Activated T-cell treated with anti-CD3 and anti-CD28 coated beads for 48 hours (primary cell): Measurements from ENCODE around the gene RPS6KA1.
A peak's percentile ranks its signal among the peaks of the same experiment; 100 is the strongest.

Experiments used
- DNase-seq: peaks from one replicate; pipeline ENCODE4 v3.0.0-alpha.2; 2020; ENCODE audit warnings: low read depth

The RPS6KA1 gene

DNA sequence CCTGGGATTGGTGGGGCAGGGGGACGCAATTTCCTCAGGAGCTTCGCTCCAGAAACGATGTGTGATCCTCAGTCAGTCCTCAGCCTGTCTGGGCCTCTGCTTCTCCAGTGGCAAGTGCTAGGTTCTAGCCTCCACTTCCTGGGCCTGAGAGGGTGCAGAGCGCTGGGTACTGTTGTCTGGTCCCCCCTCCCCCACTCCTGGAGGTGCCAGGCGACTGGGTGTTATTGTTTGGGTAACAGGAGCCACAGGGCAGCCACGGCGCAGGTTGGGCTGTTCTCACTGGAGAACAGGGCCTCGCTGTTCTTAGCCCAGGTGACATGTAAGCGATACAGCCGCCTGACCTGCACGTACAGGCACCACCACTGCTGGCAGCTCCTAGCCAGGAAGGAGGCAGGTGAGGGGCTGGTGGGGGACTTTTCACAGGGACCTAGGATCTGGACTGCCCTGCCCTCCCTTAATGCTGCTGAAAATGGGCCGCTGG is 2.1 kb downstream of the RPS6KA1 start:
- DNase-seq: no peak

DNA sequence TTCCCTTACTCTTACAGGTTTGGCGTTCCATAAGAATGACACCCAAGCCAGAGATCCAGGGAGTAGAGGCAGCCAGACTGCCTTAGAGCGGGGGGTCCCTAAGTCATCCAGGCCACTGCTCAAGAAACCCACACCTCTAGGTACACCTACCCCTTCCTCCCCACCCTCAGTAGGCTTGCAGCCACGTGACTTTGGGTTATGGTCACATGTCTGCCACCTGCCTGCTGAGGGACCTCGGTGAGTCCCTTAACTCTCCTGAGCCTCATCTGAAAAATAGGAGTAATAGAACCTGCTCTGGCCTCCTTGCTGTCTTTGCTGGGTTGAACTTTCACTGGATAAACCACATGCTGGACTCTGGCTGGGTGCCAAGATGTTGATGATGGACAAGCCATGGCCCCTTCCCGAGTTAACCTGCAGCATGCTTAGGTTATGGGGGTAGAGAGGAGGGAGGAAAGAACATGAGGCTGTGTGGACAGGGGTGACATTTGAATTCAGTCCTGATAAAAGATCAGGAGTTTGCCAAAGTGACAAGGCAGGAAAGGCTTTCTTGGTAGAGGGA is 4.5 kb downstream of the RPS6KA1 start:
- no peak for DNase-seq

DNA sequence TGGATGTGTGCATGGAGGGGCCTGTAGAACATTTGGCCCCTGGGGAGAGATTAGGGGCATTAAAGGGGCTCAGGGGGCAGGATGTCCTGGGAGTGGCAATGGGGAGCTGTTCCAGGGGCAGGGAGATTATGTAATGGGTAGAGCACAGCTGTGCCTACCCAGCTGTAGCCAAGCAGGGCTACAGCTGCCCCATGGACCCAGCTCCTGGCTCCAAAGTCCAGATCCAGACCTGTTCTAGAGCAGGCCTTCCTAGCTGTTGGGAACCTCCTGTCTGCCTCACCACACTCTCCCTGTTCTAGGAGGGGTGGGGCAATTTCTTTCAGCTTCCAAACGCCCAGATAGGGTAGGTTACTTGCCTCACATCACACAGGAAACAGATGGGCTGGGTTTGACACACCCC is 5.6 kb downstream of the RPS6KA1 start:
- no peak for DNase-seq

DNA sequence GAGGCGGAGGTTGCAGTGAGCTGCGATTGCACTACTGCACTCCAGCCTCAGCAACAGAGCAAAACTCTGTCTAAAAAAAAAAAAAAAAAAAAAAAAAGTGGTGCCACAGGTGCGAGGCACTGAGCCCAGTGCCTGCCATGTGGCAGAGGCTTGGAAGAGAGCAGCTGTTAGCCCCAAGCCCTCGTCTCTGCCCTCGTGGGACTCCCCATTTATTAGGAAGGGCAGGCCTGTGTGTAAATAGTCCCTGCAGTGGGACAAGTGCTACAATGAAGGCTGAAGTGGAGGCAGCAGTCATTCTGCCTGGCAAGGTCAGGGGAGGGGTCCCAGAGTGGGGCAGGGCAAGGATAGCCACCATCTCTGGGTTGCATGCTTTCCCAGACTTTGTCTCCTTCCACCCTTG is 6.5 kb downstream of the RPS6KA1 start:
- DNase-seq: no peak

DNA sequence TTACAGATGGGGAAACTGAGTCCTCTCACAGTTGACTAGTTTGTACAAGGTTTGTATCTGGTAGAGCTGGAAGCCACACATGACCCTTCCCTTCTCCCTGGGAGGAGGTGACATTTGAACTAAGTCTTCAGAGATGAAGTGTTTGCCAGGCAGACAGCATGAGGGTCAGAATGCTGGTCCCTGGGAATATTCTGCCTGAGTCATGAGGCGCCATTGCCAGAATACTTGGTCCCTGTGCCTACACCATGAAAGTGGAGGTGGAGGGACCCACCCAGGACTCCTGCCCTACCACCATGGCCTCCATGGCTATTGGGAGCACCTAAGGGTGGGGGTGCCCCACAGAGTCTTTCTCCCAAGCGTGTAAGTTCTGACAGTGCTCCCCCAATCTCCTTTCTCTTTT is 7.0 kb downstream of the RPS6KA1 start:
- no peak for DNase-seq

DNA sequence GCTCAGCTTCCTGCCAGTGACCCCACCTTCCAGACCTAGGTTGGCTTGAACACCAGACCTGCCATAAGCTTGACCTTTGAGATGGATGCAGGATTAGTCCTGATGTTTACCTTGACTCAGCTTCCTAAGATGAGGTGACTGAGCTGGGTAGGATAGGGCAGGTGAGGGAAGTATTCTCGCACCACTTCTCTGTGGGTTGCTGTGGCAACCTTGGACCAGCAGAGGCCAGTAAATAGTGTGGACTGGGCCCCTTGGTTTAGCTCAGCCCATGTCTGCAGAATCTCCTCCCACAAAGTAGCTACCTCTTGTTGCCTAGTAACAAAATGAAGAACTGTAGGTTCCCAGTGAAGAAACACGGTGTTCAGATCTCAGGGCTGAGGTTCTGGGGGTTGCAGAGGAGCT is 8.4 kb downstream of the RPS6KA1 start:
- DNase-seq: no peak

DNA sequence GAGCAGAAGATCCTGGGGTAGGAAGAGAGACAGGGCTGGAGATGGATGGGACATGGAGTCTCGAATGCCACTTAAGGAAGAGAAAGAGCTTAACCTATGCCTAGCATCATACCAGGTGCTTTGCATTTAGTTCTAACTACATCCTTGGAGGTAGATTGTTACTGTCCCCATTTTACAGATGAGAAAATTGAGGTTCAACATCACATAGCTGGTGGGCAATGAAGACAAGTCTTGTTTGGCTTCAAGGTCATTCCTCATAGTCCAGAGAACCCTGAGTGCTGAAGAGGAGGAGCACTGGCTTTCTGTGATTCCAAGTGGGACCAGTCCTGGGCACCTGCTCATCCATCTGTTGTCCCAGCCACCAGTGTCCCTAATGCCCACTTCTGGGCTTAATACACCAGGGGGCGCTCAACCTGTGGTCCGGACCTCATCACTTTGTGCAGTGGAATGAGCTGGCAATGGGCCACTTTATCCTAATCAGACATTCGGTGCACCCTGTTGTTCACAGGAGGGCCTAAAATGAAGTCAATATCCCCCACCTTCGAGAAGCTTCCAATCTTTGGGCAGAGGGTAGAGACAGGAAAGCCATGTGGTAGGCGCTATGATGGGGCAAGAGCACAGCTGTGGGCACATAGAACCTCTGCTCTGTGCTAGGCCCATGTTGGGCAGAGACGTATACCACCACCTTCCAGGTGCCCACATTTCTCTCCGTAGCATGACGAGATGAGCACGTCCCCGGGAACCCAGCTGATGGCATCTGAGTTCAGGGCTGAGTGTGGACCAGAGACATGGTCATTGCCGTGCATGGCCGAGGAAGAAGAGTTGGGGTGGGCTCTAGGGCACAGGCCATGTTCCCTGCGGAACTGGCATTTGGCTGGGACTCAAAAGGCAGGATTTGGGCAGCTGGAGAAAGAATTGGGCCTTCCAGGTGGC is 9.2 kb downstream of the RPS6KA1 start:
- DNase-seq: peak; percentile 45

DNA sequence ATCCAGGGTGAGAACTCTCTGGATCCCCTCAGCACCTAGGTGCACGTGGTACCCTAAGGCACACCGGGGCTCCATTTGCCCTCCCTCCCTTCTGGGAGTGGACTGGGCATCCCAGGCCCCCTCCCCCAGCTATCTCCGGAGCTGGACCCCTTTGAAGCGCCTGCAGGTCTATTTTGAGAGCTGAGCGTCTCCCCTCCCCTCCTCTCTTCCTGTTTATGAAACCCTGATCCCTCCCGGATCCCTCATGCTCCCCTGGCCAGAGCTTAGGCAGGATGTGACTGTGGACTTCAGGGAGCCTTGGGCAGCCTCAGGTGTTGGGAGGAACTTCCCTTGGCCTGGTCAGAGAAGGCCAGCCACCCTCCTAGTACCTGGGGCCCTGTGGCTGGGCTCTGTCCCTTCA is 10.2 kb downstream of the RPS6KA1 start:
- DNase-seq: no peak

DNA sequence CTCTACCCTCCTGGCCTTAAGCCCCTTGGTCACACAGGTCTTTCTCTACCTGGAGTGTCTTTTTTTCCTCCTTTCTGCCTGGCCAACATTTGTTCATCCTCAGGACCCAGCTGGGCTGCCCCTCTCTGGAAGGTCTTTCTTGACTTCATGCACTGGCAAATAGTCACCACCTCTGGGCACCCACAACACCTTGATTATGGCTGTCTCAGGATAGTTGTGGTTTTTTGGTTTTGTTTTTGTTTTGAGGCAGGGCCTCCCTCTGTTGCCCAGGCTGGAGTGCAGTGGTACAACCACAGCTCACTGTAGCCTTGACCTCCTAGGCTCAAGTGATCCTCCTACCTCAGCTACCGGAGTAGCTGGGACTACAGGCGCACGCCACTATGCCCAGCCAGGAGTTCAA is 10.8 kb downstream of the RPS6KA1 start:
- DNase-seq: no peak

DNA sequence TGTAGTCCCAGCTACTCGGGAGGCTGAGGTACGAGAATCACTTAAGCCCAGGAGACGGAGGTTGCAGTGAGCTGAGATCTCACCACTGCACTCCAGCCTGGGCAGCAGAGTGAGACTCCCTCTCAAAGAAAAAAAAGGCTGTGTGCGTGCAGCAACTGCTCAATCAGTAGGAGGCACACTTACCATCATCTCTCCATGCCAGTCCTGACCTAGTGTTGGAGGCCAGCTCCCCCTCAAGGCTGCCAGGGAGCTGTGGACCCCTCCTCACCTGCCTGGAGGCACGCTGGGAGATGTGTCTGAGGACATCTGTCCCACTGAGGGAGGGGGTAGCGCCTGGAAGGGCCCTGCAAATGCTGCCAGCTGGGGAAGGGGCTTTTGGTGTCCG is 11.9 kb downstream of the RPS6KA1 start:
- no peak for DNase-seq

DNA sequence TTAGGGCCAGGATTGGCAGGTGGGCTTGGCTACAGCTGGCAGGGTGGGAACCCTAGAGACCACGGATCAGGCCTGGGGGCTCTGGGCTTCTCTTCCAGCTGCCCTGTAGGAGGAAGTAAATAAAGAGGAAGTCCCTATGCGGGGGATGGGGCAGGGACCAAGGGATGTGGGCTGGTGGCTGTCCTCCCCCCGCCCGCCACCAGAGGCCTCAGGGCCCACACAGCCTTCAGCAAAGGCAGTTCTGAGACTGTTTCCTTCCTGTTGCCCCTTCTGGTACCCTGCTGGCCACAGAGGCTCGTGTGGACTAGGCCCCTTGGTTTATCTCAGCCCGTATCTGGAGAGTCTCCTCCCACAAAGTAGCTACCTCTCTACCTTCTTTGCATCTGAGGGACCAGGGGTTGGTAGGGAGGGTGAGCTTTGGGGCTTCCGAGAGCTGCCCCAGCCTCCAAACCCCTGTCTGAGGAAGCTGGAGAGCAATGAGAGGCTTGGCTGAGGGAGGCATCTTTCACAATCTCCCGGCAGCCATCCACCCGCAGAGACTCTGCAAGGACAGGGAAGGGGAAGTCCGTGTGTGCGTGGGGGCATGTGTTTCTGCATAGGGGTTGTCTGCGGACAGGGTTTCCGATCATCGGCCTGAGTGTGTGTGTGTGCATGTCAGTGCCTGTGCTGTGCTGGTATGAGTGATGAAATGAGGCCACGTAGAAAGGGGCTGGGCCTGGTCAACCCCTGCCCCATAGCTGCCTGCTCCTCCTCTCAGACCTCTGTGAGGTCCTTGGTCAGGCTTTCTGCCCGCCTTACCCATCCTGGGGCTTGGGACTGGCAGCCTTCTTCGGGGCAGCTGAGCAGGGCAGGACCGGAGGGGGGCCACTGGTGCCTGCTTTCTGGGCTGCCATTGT is 12.5 kb downstream of the RPS6KA1 start:
- DNase-seq: peak; percentile 83

DNA sequence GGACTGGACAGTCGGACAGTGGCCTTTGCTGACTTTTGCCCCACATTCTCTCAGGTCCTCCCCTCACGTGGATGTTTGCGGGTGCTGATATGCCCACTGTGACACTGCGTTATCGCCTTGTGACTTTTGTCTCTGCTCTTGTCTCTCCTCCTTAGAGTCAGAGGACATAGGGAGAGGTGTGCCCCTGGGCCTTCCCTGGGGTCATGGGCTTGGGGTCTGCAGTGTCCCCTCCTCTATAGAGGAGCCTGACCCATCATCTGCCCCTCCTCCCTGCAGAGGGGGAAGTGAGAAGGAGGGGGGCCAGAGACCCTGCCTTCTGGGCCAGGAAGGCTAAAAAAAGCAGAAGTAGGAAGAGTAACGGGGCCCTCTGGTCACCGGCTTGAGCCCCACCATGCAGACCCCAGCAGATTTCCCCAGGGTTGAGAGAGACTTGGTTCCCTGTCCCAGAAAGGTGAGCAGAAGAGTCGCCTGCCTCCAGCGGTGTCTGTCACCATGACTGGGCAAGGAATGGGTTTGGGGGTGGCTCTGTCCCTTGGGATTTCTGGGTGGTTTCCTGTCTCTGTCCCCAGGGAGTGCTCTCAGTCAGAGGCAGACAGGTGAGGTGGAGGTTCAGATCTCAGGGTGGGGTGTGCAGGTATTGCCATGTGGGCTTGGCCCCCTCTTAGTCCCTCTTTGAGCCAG is 13.3 kb downstream of the RPS6KA1 start:
- DNase-seq: no peak

DNA sequence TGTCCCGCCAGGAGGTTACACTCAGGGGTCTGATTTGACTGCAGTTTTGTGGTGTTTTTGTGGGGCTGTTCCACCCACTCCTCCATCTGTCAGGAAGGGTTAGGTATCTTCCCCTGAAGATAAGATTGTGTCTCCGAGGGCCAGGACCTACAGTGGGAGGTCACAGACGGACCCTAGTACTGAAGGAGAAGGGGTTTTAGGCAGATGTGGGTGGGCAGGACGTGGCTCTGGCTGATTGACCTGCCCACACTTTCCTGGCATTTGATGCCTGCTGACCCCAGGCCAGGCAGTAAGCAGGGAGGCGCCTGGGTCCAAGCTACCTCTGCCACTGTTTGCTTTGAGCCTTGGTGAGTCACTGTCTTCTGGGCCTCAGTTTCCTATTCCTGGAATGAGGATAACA is 13.9 kb downstream of the RPS6KA1 start:
- no peak for DNase-seq

DNA sequence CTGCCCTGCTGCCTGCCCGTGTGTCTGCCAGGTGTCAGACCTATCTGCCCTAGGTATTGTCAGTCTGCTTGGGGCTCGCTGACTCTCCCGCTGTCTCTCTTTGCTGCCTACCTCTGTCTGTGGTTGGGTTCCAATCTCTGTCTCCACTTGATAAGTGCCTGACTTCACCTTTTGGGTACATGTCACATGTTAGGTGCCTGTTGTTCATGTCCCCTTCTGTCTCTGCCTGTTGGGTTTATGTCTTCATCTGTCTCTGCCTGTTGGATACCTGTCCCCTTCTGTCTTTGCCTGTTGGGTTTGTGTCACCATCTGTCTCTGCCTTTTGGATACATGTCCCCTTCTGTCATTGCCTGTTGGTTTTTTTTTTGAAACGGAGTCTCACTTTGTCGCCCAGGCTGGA is 14.6 kb downstream of the RPS6KA1 start:
- no peak for DNase-seq

DNA sequence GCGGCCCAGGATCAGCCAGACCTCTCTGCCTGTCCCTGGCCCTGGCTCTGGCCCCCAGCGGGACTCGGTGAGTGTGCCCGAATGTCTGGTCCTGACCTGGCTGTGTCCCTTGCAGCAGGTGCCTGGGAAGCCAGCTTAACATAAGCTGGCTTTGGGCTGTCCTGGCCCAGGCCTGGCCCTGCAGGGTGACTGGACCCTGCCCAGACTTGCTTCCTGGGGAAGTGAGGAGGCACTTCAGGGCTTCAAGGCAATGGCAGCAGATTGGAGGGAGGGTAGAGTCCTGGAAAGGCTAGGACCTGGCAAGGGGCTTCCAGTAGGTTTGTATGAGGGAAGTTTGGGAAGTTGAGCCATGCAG is 16.4 kb downstream of the RPS6KA1 start:
- DNase-seq: no peak

DNA sequence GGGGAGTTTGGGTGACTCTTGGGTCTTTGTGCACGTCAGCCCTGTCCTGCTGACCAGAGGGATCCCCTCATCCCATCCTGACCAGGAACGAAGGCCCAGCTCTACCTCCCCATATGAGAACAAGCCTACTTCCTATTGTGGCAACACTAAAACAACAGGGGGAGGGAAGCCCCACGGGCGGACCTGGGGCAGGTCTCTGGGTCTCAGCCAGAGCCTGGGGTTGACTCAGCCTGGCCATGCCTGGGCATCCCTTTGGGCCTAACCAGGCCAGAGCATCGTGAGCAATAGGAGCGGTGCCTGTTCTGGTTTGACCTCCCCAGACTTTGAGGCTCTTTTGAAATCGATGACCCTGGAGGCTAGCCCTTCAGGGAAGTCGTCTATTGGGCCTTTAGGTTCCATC is 16.8 kb downstream of the RPS6KA1 start:
- DNase-seq: no peak

DNA sequence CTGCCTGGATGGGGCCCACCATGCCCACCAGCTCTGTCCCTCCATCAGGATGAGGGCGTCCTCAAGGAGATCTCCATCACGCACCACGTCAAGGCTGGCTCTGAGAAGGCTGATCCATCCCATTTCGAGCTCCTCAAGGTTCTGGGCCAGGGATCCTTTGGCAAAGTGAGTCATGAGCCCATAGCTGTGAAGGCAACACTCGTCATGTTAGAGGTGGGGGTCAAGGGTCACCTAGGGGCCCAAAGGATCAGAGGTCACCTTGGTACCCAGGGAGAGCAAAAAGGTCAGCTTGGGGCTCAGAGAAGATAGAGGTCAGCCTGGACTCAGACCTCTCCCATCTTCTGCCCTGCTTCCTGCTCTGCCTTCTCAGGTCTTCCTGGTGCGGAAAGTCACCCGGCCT is 17.3 kb downstream of the RPS6KA1 start:
- no peak for DNase-seq

DNA sequence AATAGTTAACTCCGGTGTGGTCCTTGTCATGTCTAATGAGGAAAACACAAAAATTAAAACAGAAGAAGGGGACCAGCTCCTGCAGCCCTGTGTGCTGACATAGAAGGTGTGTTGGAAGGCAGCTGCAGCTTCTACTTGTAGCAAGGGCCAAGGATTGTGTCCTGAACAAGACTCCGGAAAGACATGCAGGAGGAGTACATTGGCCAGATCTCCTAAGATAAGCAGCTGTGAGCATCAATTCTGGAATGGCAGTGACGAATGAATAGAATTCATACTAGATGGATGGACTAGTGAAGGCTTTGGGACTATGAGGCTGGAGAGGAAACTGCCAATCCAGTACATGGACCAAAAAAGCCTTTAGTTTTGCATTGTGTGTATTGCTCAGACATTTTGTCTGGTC is 19.3 kb downstream of the RPS6KA1 start:
- DNase-seq: no peak

DNA sequence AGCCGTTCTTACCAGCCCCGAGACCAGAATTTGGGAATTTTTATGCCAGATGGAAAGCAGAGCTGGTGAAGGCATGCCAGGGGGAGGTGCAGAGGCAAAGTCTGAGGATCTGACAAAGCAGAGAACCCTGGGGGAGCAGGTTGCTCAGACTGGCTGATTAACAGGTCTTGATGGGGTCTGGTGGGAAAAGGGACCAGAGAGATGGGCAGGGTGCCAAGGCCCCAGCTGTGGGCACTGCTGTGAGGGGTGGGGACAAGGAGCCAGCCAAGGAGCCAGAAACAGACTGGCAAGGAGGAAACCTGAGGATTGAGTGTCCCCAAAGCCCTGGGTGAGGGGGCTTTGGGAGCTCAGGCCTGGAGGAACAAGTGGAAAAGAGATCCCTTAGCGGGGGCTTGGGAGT is 21.4 kb downstream of the RPS6KA1 start:
- DNase-seq: no peak

DNA sequence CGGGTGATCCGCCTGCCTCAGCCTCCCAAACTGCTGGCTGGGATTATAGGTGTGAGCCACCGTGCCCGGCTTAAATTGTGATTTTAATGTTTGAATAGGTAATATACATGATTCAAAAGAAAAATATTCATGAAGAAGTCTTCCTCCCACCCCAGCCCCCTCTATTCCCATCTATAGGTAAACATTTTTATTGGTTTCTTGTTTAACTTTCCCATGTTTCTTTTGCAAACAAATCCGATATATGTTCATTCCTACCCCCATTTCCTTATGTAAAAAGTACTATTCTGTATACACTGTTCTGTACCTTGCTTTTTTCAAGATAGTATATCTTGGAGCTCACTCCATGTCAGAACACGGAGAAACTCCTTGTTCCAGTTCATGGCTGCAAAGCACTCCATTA is 23.2 kb downstream of the RPS6KA1 start:
- DNase-seq: no peak

DNA sequence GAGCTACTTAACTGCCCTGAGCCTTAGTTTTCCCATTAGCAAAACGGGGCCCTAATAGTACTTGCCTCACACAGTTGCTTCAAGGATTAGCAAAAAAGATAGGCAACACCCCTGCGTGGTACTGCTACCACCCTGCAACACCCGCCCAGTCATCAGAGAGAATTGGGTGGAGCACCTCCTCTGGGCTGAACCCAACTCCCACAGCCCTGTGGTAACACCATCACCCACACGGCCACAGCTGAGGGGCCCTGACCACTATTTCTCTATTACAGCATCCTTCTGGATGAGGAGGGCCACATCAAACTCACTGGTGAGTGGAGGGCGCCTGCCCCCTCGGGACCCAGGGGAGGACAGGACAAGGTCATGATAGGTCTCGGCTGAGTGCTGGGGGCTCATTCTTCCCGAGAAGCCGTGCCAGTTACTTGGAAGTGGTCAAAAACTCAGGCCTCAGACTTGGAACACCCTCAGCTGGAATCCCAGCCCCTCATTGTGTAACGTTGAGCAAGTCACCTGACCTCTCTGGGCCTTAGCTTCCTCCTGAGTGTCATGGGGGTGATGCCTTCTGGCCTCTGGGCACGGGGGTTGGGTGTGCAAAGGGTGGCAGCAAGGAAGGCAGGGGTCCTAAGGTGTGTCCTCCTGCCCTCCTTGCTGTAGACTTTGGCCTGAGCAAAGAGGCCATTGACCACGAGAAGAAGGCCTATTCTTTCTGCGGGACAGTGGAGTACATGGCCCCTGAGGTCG is 24.6 kb downstream of the RPS6KA1 start:
- no peak for DNase-seq

DNA sequence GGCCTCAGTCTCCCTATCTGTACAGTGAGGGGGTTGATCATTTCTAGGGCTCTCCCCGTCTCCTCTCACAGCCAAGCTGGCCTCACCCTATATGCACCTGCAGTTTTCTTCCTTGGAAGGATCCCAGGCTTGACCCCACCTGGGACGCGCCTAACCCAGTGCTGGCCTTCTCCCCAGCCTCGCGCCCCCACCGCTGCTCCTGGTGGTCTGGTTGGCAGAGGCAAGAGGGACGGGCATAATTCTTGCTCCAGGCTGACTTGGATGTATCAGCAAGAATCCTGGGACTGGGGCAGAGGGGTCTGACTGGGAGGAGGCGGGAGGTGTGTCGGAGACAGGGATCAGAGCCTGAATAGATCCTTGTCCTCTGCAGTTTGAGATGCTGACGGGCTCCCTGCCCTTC is 25.2 kb downstream of the RPS6KA1 start:
- DNase-seq: no peak
